GM12892 (cell line): ENCODE results near the gene TSEN15.

Experiments
- POLR2A ChIP-seq: IDR thresholded peaks from 2 replicates; pipeline ENCODE4 v1.6.1; 2011; ENCODE audit warnings: low read depth, low read length, control low read depth
- TAF1 ChIP-seq: IDR thresholded peaks from 2 replicates; pipeline ENCODE4 v1.6.1; 2011; ENCODE audit warnings: low read depth, mild to moderate bottlenecking, control low read depth, low read length, borderline replicate concordance

- TF ChIP-seq POLR2A (no peak), TAF1 (no peak)
Observed at GRCh38 chr1:184030433-184031091, 21.0 kb upstream of the TSEN15 start.
